ENCODE measurements around the gene CFAP53. TPM values are rescaled to one million over a fixed set of nuclear protein-coding genes. Genes with fewer than 3 reads are reported as not detected.
A peak's percentile ranks its signal among the peaks of the same experiment; 100 is the strongest.
"Not testable (repeated sequence)": the region's sequence is repeated elsewhere in the genome, so short reads cannot be mapped to it uniquely, and the experiment has no call there.

Gene CFAP53
- total RNA-seq, 2 experiments from 2014 or later: 0.37 to 0.44 TPM

- ChIA-PET POLR2A (no interaction called here), CTCF (interaction anchor here (0.5 to 1.9 kb wide), 11 partner anchors 10 to 757 kb away, joined by 3 to 7 read pairs (median 3); partner anchors contain the start of gene MBD1)
- ATAC-seq: peak; percentile 81
- Mint-ChIP-seq H3K4me3 (peak overlapping the region; percentile 57), H3K27ac (no peak overlapping the region), H3K27me3 (no peaks in the 10 kb centered on the region), H3K9me3 (ENCODE audit: low read depth) (no peaks in the 10 kb centered on the region), H3K36me3 (ENCODE audit: low read depth) (peaks cover 21% of the 10 kb centered on the region), H3K4me1 (peaks cover 20% of the 10 kb centered on the region)
- DNase-seq: peak; percentile 89
- intact Hi-C loops (cut with DNase I, micrococcal nuclease): loop anchor here (1.0 to 10.0 kb wide), 3 partner anchors 49 to 776 kb away; partner anchors contain the start of genes ACAA2 (in 1 of the 2) and RPL17 (in 1 of the 2)
Observed at GRCh38 chr18:50268022-50268747, 1.9 kb upstream of the CFAP53 start.

GRCh38 chr18:50262977-50263376 is 3.3 kb downstream of the CFAP53 start:
- H3K9me3 Mint-ChIP-seq (ENCODE audit: low read depth): peaks cover 3% of the 10 kb centered on the region
- no peak for DNase-seq
- ChIA-PET CTCF (no interaction called here), POLR2A (no interaction called here)
- no peaks in the 10 kb centered on the region for H3K27me3 Mint-ChIP-seq
- H3K27ac Mint-ChIP-seq: no peak overlapping the region
- no peak overlapping the region for H3K4me3 Mint-ChIP-seq
- H3K36me3 Mint-ChIP-seq (ENCODE audit: low read depth): peaks cover 2% of the 10 kb centered on the region
- intact Hi-C loops (cut with DNase I, micrococcal nuclease): loop anchor here in 1 of 2 experiments (10.0 kb wide), 1 partner anchor 448 kb away; the partner anchor contains the start of gene ACAA2
- peaks cover 16% of the 10 kb centered on the region for H3K4me1 Mint-ChIP-seq
- no peak for ATAC-seq

- ChIA-PET POLR2A (no interaction called here), CTCF (no interaction called here)
- peaks cover 2% of the 10 kb centered on the region for H3K27me3 Mint-ChIP-seq
Observed at GRCh38 chr18:50250935-50251334, 15.4 kb downstream of the CFAP53 start.

GRCh38 chr18:50249576-50249975 is 16.7 kb downstream of the CFAP53 start:
- no peak overlapping the region for H3K27ac Mint-ChIP-seq
- no peaks in the 10 kb centered on the region for H3K9me3 Mint-ChIP-seq (ENCODE audit: low read depth)
- POLR2A ChIA-PET: no interaction called here
- intact Hi-C loops (cut with DNase I, micrococcal nuclease): no loop called here
- ATAC-seq (no peak), DNase-seq (no peak)
- H3K4me1 Mint-ChIP-seq: peaks cover 2% of the 10 kb centered on the region
- no peak overlapping the region for H3K4me3 Mint-ChIP-seq
- CTCF ChIA-PET: no interaction called here
- H3K36me3 Mint-ChIP-seq (ENCODE audit: low read depth): no peaks in the 10 kb centered on the region
- H3K27me3 Mint-ChIP-seq: peaks cover 2% of the 10 kb centered on the region

More at GRCh38 chr18:50250935-50251334, 15.4 kb downstream of the CFAP53 start:
- peaks cover 2% of the 10 kb centered on the region for H3K4me1 Mint-ChIP-seq
- intact Hi-C loops (cut with DNase I, micrococcal nuclease): no loop called here
- H3K36me3 Mint-ChIP-seq (ENCODE audit: low read depth): no peaks in the 10 kb centered on the region
- H3K9me3 Mint-ChIP-seq (ENCODE audit: low read depth): no peaks in the 10 kb centered on the region
- ATAC-seq (no peak), DNase-seq (no peak)
- H3K27ac Mint-ChIP-seq: no peak overlapping the region
- no peak overlapping the region for H3K4me3 Mint-ChIP-seq

GRCh38 chr18:50247561-50247960 is 18.7 kb downstream of the CFAP53 start:
- intact Hi-C loops (cut with DNase I, micrococcal nuclease): no loop called here
- DNase-seq (no peak), ATAC-seq (no peak)
- CTCF ChIA-PET: no interaction called here
- Mint-ChIP-seq H3K4me1 (peaks cover 2% of the 10 kb centered on the region), H3K27me3 (peaks cover 2% of the 10 kb centered on the region), H3K9me3 (ENCODE audit: low read depth) (peaks cover 2% of the 10 kb centered on the region), H3K27ac (no peak overlapping the region), H3K36me3 (ENCODE audit: low read depth) (no peaks in the 10 kb centered on the region), H3K4me3 (no peak overlapping the region)
- POLR2A ChIA-PET: no interaction called here

- H3K27me3 Mint-ChIP-seq; H3K27ac Mint-ChIP-seq; ATAC-seq; intact Hi-C loops (cut with DNase I, micrococcal nuclease); POLR2A ChIA-PET; DNase-seq; H3K36me3 Mint-ChIP-seq (ENCODE audit: low read depth); H3K4me1 Mint-ChIP-seq; H3K4me3 Mint-ChIP-seq: not testable (repeated sequence)
- CTCF ChIA-PET: interaction anchor here (0.8 kb wide), 1 partner anchor 116 kb away, joined by 3 read pairs; no protein-coding TSS in a partner anchor
- H3K9me3 Mint-ChIP-seq (ENCODE audit: low read depth): peaks cover 15% of the 10 kb centered on the region
Observed at GRCh38 chr18:50241768-50242167, 24.5 kb downstream of the CFAP53 start.

- ChIA-PET POLR2A (no interaction called here), CTCF (interaction anchor here (0.6 to 1.4 kb wide), 2 partner anchors 102 to 117 kb away, joined by 3 to 4 read pairs; no protein-coding TSS in a partner anchor)
- Mint-ChIP-seq H3K9me3 (ENCODE audit: low read depth) (peaks cover 15% of the 10 kb centered on the region), H3K4me1 (peaks cover 7% of the 10 kb centered on the region), H3K36me3 (ENCODE audit: low read depth) (peaks cover 4% of the 10 kb centered on the region), H3K4me3 (no peak overlapping the region), H3K27me3 (peaks cover 2% of the 10 kb centered on the region), H3K27ac (no peak overlapping the region)
- intact Hi-C loops (cut with DNase I, micrococcal nuclease): loop anchor here in 1 of 2 experiments (1.0 kb wide), 1 partner anchor 21 kb away; no protein-coding TSS in a partner anchor
- DNase-seq (peak; percentile 25), ATAC-seq (peak; percentile 70)
Observed at GRCh38 chr18:50240080-50240563, 26.2 kb downstream of the CFAP53 start.

GRCh38 chr18:50232419-50232818 is 33.9 kb downstream of the CFAP53 start:
- ChIA-PET POLR2A (no interaction called here), CTCF (interaction anchor here (0.7 to 2.7 kb wide), 2 partner anchors 70 to 125 kb away, joined by 3 to 7 read pairs; no protein-coding TSS in a partner anchor)
- Mint-ChIP-seq H3K27ac (no peak overlapping the region), H3K27me3 (peaks cover 19% of the 10 kb centered on the region), H3K4me1 (peaks cover 8% of the 10 kb centered on the region), H3K36me3 (ENCODE audit: low read depth) (no peaks in the 10 kb centered on the region), H3K4me3 (no peak overlapping the region), H3K9me3 (ENCODE audit: low read depth) (no peaks in the 10 kb centered on the region)
- ATAC-seq (no peak), DNase-seq (no peak)
- intact Hi-C loops (cut with DNase I, micrococcal nuclease): no loop called here

GRCh38 chr18:50231621-50232020 is 34.7 kb downstream of the CFAP53 start:
- ChIA-PET POLR2A (no interaction called here), CTCF (interaction anchor here (2.7 kb wide), 1 partner anchor 126 kb away, joined by 7 read pairs; no protein-coding TSS in a partner anchor)
- H3K27ac Mint-ChIP-seq: no peak overlapping the region
- no peak overlapping the region for H3K4me3 Mint-ChIP-seq
- ATAC-seq (peak; percentile 99), DNase-seq (peak; percentile 47)
- peaks cover 8% of the 10 kb centered on the region for H3K4me1 Mint-ChIP-seq
- H3K27me3 Mint-ChIP-seq: peaks cover 19% of the 10 kb centered on the region
- H3K9me3 Mint-ChIP-seq (ENCODE audit: low read depth): no peaks in the 10 kb centered on the region
- intact Hi-C loops (cut with DNase I, micrococcal nuclease): no loop called here
- H3K36me3 Mint-ChIP-seq (ENCODE audit: low read depth): no peaks in the 10 kb centered on the region

GRCh38 chr18:50220249-50220648 is 46.0 kb downstream of the CFAP53 start:
- H3K9me3 Mint-ChIP-seq (ENCODE audit: low read depth); H3K4me3 Mint-ChIP-seq; H3K4me1 Mint-ChIP-seq; POLR2A ChIA-PET; H3K36me3 Mint-ChIP-seq (ENCODE audit: low read depth); intact Hi-C loops (cut with DNase I, micrococcal nuclease); DNase-seq; ATAC-seq; H3K27ac Mint-ChIP-seq: not testable (repeated sequence)
- H3K27me3 Mint-ChIP-seq: peaks cover 19% of the 10 kb centered on the region
- CTCF ChIA-PET: interaction anchor here (1.2 to 4.7 kb wide), 2 partner anchors 136 to 141 kb away, joined by 3 to 72 read pairs; no protein-coding TSS in a partner anchor

- ATAC-seq: peak; percentile 55
- POLR2A ChIA-PET: interaction anchor here (0.5 kb wide), 1 partner anchor 247 kb away, joined by 3 read pairs; no protein-coding TSS in a partner anchor
- peak; percentile 57 for DNase-seq
- Mint-ChIP-seq H3K36me3 (ENCODE audit: low read depth) (no peaks in the 10 kb centered on the region), H3K4me1 (no peaks in the 10 kb centered on the region), H3K27me3 (peaks cover 19% of the 10 kb centered on the region), H3K27ac (no peak overlapping the region), H3K9me3 (ENCODE audit: low read depth) (no peaks in the 10 kb centered on the region), H3K4me3 (no peak overlapping the region)
- intact Hi-C loops (cut with DNase I, micrococcal nuclease): loop anchor here (1.0 to 2.0 kb wide), 5 partner anchors 22 to 210 kb away; no protein-coding TSS in a partner anchor
- CTCF ChIA-PET: interaction anchor here (0.6 to 4.7 kb wide), 10 partner anchors 10 to 1623 kb away, joined by 3 to 72 read pairs (median 5); no protein-coding TSS in a partner anchor
Observed at GRCh38 chr18:50218432-50219197, 47.7 kb downstream of the CFAP53 start.
